GM18505 (cell line): Measurements from ENCODE around the gene IGF1R.

Experiments used
- ATAC-seq: cut with Tn5 transposase; IDR thresholded peaks from one replicate; pipeline ENCODE4 v1.9.1; 2021; ENCODE audit not compliant: unreplicated experiment
- POLR2A ChIP-seq: IDR thresholded peaks from 4 replicates; pipeline ENCODE4 v1.6.1; 2011; ENCODE audit warnings: borderline replicate concordance; ENCODE audit not compliant: insufficient read depth, insufficient read length; ENCODE audit errors: extremely low read depth

Gene IGF1R

GRCh38 chr15:98861188-98861587 lies 212.8 kb downstream of the IGF1R start:
- TF ChIP-seq POLR2A = no peak
- no peak for ATAC-seq

- TF ChIP-seq POLR2A = no peak
- no peak for ATAC-seq
Measured at GRCh38 chr15:98863983-98864382, 215.6 kb downstream of the IGF1R start.

- no peak for TF ChIP-seq POLR2A
Measured at GRCh38 chr15:98865397-98866339, 217.3 kb downstream of the IGF1R start.

GRCh38 chr15:98866511-98866910 lies 218.2 kb downstream of the IGF1R start:
- ATAC-seq = no peak
- TF ChIP-seq POLR2A = no peak

More at GRCh38 chr15:98865397-98866339, 217.3 kb downstream of the IGF1R start:
- no peak for ATAC-seq

- no peak for ATAC-seq
- TF ChIP-seq POLR2A = no peak
Measured at GRCh38 chr15:98868564-98868963, 220.2 kb downstream of the IGF1R start.

GRCh38 chr15:98870788-98871187 lies 222.4 kb downstream of the IGF1R start:
- no peak for ATAC-seq
- TF ChIP-seq POLR2A = no peak

DNA sequence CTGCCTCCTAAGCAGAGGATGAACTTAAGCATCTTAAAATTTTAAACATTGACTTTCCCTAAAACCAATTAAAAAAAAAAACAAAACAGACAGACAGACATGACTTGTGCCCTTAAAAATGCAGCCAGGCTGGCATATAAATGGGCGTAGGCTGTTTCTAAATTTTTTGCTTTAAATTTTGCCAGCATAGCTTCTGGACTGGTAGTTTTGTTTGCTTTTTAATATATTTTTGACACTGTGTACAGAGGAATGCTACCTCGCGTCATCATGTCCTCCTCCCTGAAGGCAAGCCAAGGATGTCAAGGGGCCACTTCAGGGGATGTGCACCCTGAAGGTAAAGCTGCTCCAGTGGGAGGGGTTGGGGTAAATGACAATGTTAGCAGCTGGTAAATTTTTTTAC lies 224.4 kb downstream of the IGF1R start:
- no peak for ATAC-seq
- no peak for TF ChIP-seq POLR2A

DNA sequence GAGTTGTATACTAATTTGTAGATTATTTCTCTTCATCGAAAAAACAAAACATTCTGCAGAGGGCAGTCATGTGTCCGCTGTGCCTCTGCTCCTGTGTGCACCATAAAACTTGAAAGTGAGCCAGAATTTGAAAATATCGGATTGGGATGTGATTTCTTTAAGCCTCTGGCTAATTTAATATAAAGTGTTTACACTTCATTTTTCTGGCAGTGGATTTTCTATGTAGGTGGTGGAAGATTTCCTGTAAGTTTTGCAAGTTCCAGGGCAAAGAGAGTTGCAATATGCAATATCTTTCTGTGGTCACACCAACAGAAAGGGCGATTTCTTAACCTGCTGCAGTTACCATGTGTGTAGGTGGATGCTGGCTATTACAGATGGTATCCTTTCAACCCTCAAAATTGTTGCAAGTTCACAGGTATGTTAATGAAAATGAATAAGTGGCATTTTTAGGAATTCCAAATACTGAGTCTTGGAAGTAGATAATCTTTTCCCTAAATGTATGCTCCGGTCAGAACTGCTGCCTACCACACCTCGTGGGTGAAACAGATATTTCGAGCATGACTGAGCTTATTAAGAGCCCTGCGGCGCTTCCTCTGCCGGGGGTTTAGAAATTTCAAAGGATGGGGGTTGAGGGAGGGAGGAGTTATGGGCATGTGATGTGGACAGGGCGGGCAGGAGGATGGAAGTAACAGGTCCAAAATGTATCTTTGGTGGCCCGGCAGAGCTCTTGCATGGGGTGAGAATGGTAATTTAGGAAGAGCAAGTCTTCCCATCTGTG lies 225.3 kb downstream of the IGF1R start:
- peak; percentile 76 for ATAC-seq
- no peak for TF ChIP-seq POLR2A

- ATAC-seq = no peak
- TF ChIP-seq POLR2A = no peak
Measured at GRCh38 chr15:98874370-98874769, 226.0 kb downstream of the IGF1R start.

DNA sequence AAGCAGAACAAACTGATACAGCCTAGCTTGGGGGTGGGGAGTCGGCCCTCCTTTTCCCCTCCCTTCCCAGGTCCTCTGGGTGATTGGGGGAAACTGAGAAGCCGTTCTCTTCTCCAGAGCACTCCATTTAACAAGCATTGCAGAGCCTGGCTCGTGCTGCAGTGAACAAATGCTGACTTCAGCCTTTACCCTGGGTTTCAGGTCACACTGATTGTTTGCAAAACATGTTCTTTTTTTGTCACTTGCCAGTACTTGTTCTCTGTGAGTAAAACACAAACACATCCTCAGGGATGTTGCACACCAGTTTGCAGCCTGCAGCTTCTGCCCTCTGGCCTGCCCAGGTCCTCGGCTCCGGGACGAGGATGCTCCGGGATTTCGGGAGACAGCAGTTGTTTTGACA lies 226.4 kb downstream of the IGF1R start:
- ATAC-seq = no peak

DNA sequence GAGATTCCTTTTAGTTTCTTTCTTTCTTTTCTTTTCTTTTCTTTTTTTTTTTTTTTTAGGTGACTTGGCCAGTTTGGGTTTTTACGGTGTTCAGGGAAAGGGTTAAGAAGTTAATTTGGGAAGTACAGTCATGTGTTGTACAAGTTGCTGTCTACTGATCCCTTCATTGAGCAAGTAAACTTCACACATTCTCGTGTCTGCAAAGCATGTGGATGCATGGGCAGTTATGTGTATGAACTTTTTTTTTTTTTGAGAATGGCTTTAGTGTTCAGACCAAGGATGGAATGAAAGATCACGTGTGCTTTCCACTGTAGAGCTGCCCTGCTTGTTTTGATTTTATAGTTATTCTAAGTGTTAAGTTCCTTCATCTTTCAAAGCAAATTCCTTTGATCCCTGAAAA lies 227.0 kb downstream of the IGF1R start:
- TF ChIP-seq POLR2A = no peak
- ATAC-seq = no peak

More for the DNA sequence above, 226.4 kb downstream of the IGF1R start:
- no peak for TF ChIP-seq POLR2A

DNA sequence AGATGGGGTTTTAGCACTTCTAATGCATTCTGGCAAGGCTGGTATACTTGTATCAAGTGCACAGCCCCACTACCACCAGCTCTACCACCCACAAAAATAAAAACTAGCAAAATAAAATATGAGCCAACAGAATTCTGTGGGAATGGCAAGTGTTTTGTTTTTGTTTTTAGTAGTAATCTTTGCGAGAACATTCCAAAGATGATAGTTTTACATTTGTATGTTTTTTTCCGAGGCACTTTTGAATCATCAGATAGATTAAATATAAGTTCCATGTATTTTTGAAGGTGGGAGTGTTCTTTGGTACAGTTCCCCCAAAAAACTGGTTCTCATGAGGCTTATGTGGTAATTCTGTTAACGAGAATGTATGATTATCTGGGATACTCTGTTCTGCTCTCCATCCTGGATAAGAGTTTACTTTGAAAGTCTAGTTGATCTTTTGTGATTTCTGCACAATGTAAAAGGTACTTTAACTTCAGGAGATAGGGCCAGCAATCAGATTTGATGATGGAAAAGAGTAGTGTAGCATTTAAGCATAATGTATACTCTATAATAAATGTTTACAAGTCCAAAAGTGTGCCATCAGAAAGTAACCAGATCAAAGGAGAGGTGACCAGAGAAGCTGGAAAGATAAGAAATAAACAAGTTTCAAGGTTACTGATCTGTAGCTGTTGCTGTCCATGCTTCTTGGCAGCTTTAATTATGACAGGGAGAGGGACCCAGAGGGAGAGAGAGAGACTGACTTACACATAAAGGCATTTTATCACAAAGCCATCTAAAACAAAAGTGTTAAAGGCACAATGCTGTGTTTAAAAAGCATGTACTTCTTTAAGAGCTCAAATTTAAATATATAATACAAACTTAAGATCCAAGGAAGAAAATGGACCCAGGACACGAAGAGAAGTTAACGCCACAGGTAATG lies 228.4 kb downstream of the IGF1R start:
- ATAC-seq = no peak

DNA sequence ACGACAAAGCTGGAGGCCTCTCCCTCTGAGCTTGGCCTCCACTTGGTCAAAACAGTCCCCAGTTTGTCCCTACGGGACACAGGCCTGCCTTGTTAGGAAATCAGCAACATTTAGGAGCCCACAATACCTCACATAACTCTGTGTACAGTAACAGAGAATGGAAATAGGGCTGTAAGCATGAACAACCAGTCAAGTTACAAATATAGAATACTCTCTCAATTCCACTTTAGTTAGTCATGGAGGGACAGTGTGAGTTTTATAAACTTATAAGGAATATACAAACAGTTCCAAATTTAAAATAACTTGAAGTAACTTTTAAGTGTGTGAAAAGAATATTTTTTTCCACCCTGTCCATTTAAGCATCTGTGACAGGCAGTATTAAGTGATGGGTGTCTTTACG lies 229.8 kb downstream of the IGF1R start:
- no peak for TF ChIP-seq POLR2A

More for the DNA sequence above, 228.4 kb downstream of the IGF1R start:
- TF ChIP-seq POLR2A = no peak

More for the DNA sequence above, 229.8 kb downstream of the IGF1R start:
- no peak for ATAC-seq
